ENCODE results near the gene STAG2. TPM values are rescaled to one million over a fixed set of nuclear protein-coding genes. Genes with fewer than 3 reads are reported as not detected.

Gene STAG2
- polyA plus RNA-seq, 6 donors from 2014 or later: 53.6 to 73.5 (median 61.9) TPM

- Mint-ChIP-seq H3K4me3 (peak overlapping the region in 2 of 8 donors; percentile 0 to 2), H3K36me3 (no peaks in the 10 kb centered on the region), H3K9me3 (no peaks in the 10 kb centered on the region), H3K4me1 (peaks cover 21 to 51% (median 33%) of the 10 kb centered on the region in 3 donors), H3K27ac (peak overlapping the region in 2 of 6 donors; percentile 18 to 35), H3K27me3 (no peaks in the 10 kb centered on the region)
- no peak for ATAC-seq (ENCODE audit: low read depth in 2 of 2)
- no peak for DNase-seq
These were observed 27.1 kb downstream of the STAG2 start for GRCh38 chrX:123988423-123989111.

- ATAC-seq (ENCODE audit: low read depth in 2 of 2) (no peak), DNase-seq (no peak)
- no peak overlapping the region for H3K4me3 Mint-ChIP-seq
- no peaks in the 10 kb centered on the region for H3K9me3 Mint-ChIP-seq
- no peaks in the 10 kb centered on the region for H3K36me3 Mint-ChIP-seq
- H3K4me1 Mint-ChIP-seq: peaks cover 21 to 50% (median 33%) of the 10 kb centered on the region in 3 donors
- H3K27ac Mint-ChIP-seq: peak overlapping the region in 1 of 6 donors; percentile 35
- no peaks in the 10 kb centered on the region for H3K27me3 Mint-ChIP-seq
These were observed 27.7 kb downstream of the STAG2 start for GRCh38 chrX:123989235-123989634.

DNA sequence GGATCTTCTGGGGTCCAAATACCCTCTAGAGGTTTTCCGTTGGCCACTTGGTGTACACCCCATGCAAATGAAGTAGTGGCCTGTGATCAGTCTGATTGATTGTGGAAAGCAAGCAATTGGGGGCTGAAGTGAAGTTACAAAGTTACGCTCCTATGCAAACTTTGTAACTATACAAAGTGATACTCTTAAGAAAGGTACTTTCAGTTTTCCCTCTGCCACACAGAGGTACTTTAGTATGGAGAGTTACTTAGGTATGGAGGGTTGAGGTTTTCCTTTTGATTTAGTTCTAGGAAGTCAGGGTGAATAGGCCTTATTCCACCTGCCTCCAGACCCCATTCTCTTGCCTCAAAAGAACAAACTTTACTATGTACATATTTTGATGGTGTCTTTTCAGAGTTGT is 28.7 kb downstream of the STAG2 start:
- peaks cover 28 to 55% (median 40%) of the 10 kb centered on the region in 3 donors for H3K4me1 Mint-ChIP-seq
- no peaks in the 10 kb centered on the region for H3K36me3 Mint-ChIP-seq

GRCh38 chrX:123990602-123991001 is 29.1 kb downstream of the STAG2 start:
- no peaks in the 10 kb centered on the region for H3K36me3 Mint-ChIP-seq
- DNase-seq: no peak
- no peaks in the 10 kb centered on the region for H3K9me3 Mint-ChIP-seq
- H3K4me1 Mint-ChIP-seq: peaks cover 25 to 53% (median 36%) of the 10 kb centered on the region in 3 donors
- no peak for ATAC-seq (ENCODE audit: low read depth in 2 of 2)
- H3K27me3 Mint-ChIP-seq: no peaks in the 10 kb centered on the region
- H3K4me3 Mint-ChIP-seq: peak overlapping the region in 1 of 8 donors; percentile 58
- H3K27ac Mint-ChIP-seq: peak overlapping the region in 3 of 6 donors; percentile 65 to 71 (median 67)

More for the DNA sequence above, 28.7 kb downstream of the STAG2 start:
- DNase-seq (no peak), ATAC-seq (ENCODE audit: low read depth in 2 of 2) (no peak)
- Mint-ChIP-seq H3K27ac (peak overlapping the region in 2 of 6 donors; percentile 65 to 67), H3K9me3 (no peaks in the 10 kb centered on the region), H3K4me3 (peak overlapping the region in 1 of 8 donors; percentile 58), H3K27me3 (no peaks in the 10 kb centered on the region)

DNA sequence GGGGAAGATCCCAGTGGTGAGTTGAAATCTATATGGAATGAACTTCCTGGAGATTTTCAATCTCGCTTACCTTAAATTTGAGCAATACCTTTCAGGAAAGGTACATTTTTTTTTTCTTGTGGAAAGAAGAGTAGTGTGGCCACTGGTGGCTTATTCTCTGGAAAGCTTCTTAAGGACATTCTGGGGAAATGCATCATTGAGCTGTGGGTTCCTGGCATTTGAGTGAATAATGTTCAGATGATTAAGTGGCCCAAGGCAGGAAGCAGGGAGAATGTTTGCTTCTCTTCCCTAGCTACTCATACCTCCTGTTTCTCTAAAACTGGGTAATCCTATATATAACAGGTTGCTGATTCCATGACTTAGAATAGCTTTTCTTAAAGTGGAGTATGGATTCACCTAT is 31.8 kb downstream of the STAG2 start:
- Mint-ChIP-seq H3K27ac (peak overlapping the region in 2 of 6 donors; percentile 49 to 65), H3K9me3 (peaks cover 0 to under 1% (median 0%) of the 10 kb centered on the region in 7 donors), H3K27me3 (no peaks in the 10 kb centered on the region), H3K36me3 (no peaks in the 10 kb centered on the region), H3K4me1 (peaks cover 21 to 39% (median 30%) of the 10 kb centered on the region in 3 donors), H3K4me3 (no peak overlapping the region)
- ATAC-seq (ENCODE audit: low read depth in 2 of 2) (no peak), DNase-seq (no peak)

DNA sequence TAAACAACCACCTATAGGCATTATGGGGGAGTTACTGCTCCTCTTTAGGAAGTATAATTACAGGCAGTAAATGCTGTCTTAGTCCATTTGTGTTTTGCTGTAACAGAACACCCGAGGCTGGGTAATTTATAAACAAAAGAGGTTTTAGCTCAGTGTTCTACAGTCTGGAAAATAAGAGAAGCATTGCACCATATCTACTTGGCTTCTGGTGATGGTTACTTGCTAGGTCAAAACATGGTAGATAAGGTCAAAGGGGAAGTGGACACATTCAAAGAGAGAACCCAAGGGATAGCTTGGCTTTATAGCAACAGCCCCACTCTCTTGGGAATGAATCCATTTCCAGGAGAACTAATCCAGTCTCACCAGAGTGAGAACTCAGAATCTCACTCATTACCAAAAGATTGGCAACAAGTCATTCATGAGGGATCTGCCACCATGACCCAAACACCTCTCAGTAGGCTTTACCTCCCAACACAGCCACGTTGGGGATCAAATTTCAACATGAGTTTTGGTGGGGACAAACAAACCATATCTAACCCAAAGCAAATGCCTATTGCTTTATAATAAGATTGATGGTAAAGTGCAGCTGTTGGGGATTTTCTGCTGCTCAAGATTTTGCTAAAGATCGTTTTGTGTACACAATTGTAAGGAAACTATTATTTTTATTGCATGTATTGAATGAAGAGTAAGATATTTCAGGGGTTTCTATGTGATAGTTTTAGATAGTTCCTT is 32.6 kb downstream of the STAG2 start:
- Mint-ChIP-seq H3K36me3 (no peaks in the 10 kb centered on the region), H3K27ac (peak overlapping the region in 5 of 6 donors; percentile 15 to 88 (median 31)), H3K4me3 (peak overlapping the region in 1 of 8 donors; percentile 0), H3K27me3 (no peaks in the 10 kb centered on the region), H3K9me3 (peaks cover 0 to 2% (median 0%) of the 10 kb centered on the region in 7 donors), H3K4me1 (peaks cover 18 to 34% (median 24%) of the 10 kb centered on the region in 3 donors)
- ATAC-seq (ENCODE audit: low read depth in 2 of 2) (peak in 1 of 2 donors; percentile 10), DNase-seq (no peak)

DNA sequence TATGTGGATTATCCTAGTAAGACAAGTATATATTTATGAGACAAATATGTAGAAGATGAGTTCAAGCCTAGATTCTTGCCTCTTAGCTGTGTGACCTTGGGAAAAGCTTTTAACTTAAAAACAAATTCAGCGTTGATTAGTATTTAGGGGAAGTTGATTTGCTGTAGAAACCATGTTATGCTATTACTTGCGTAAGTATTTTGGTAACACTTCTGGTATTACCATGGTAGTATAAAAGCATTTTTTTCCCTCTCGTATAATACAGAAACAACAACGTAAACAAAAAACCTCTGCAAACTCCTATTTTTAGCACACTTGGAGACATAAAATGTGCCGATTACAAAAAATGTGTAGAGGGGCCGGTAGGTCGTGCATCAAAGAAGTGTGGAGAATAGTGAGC is 33.2 kb downstream of the STAG2 start:
- Mint-ChIP-seq H3K27ac (peak overlapping the region in 5 of 6 donors; percentile 0 to 92 (median 41)), H3K36me3 (no peaks in the 10 kb centered on the region), H3K4me3 (peak overlapping the region in 1 of 8 donors; percentile 69), H3K9me3 (peaks cover 0 to 2% (median 0%) of the 10 kb centered on the region in 7 donors), H3K4me1 (peaks cover 21 to 34% (median 28%) of the 10 kb centered on the region in 3 donors), H3K27me3 (no peaks in the 10 kb centered on the region)
- DNase-seq (no peak), ATAC-seq (ENCODE audit: low read depth in 2 of 2) (peak; percentile 56 to 68)

- Mint-ChIP-seq H3K4me3 (peak overlapping the region in 1 of 8 donors; percentile 59), H3K9me3 (peaks cover 0 to 4% (median 0%) of the 10 kb centered on the region in 7 donors), H3K4me1 (peaks cover 16 to 25% (median 23%) of the 10 kb centered on the region in 3 donors), H3K27ac (no peak overlapping the region), H3K36me3 (no peaks in the 10 kb centered on the region), H3K27me3 (no peaks in the 10 kb centered on the region)
- DNase-seq: no peak
- no peak for ATAC-seq (ENCODE audit: low read depth in 2 of 2)
These were observed 40.1 kb downstream of the STAG2 start for GRCh38 chrX:124001581-124001980.

GRCh38 chrX:124005228-124005627 is 43.7 kb downstream of the STAG2 start:
- Mint-ChIP-seq H3K27ac (peak overlapping the region in 3 of 6 donors; percentile 0 to 83 (median 2)), H3K27me3 (no peaks in the 10 kb centered on the region), H3K36me3 (peaks cover 0 to 8% of the 10 kb centered on the region in 2 donors), H3K9me3 (peaks cover 0 to 1% (median 0%) of the 10 kb centered on the region in 7 donors), H3K4me3 (peak overlapping the region in 3 of 8 donors; percentile 2 to 16 (median 3)), H3K4me1 (peaks cover 28 to 36% (median 34%) of the 10 kb centered on the region in 3 donors)
- ATAC-seq (ENCODE audit: low read depth in 2 of 2): peak; percentile 74 to 83
- peak; percentile 6 for DNase-seq

DNA sequence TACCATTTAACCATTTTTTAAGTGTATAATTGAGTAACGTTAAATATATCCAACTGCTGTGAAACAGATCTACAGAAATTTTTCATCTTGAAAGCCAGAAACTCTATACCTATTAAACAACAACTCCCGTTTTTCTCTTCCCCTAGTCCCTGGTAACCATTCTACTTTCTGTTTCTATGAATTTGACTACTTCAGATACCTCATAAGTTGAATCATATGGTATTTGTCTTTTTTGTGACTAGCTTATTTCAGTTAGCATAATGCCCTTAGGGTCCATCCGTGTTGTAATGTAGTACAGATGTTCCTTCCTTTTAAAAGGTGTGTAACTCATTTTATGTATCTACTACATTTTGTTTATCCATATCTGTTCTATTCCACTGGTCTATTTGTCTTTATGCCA is 48.7 kb downstream of the STAG2 start:
- Mint-ChIP-seq H3K9me3 (peaks cover 0 to 3% (median 0%) of the 10 kb centered on the region in 7 donors), H3K4me1 (peaks cover 37 to 51% (median 49%) of the 10 kb centered on the region in 3 donors), H3K27me3 (no peaks in the 10 kb centered on the region), H3K27ac (peak overlapping the region in 3 of 6 donors; percentile 62 to 93 (median 76)), H3K4me3 (peak overlapping the region in 1 of 8 donors; percentile 7), H3K36me3 (peaks cover 0 to 8% of the 10 kb centered on the region in 2 donors)
- DNase-seq: no peak
- peak in 1 of 2 donors; percentile 39 for ATAC-seq (ENCODE audit: low read depth in 2 of 2)

- H3K27me3 Mint-ChIP-seq: no peaks in the 10 kb centered on the region
- H3K27ac Mint-ChIP-seq: peak overlapping the region in 3 of 6 donors; percentile 38 to 76 (median 62)
- peaks cover 34 to 48% (median 47%) of the 10 kb centered on the region in 3 donors for H3K4me1 Mint-ChIP-seq
- H3K9me3 Mint-ChIP-seq: peaks cover 0 to 3% (median 0%) of the 10 kb centered on the region in 7 donors
- H3K4me3 Mint-ChIP-seq: no peak overlapping the region
- no peak for ATAC-seq (ENCODE audit: low read depth in 2 of 2)
- peaks cover 0 to 8% of the 10 kb centered on the region in 2 donors for H3K36me3 Mint-ChIP-seq
- no peak for DNase-seq
These were observed 49.1 kb downstream of the STAG2 start for GRCh38 chrX:124010566-124010965.

GRCh38 chrX:124015721-124016120 is 54.2 kb downstream of the STAG2 start:
- Mint-ChIP-seq H3K4me3 (peak overlapping the region in 2 of 8 donors; percentile 20 to 29), H3K4me1 (peaks cover 19 to 45% (median 32%) of the 10 kb centered on the region in 3 donors), H3K9me3 (peaks cover 0 to 3% (median 0%) of the 10 kb centered on the region in 7 donors), H3K27ac (peak overlapping the region in 1 of 6 donors; percentile 39), H3K36me3 (no peaks in the 10 kb centered on the region), H3K27me3 (no peaks in the 10 kb centered on the region)
- no peak for DNase-seq
- no peak for ATAC-seq (ENCODE audit: low read depth in 2 of 2)

- H3K9me3 Mint-ChIP-seq: no peaks in the 10 kb centered on the region
- peak overlapping the region in 3 of 6 donors; percentile 47 to 73 (median 68) for H3K27ac Mint-ChIP-seq
- H3K36me3 Mint-ChIP-seq: no peaks in the 10 kb centered on the region
- H3K4me1 Mint-ChIP-seq: peaks cover 16 to 42% (median 26%) of the 10 kb centered on the region in 3 donors
- no peaks in the 10 kb centered on the region for H3K27me3 Mint-ChIP-seq
- DNase-seq: no peak
- H3K4me3 Mint-ChIP-seq: peak overlapping the region in 1 of 8 donors; percentile 25
- ATAC-seq (ENCODE audit: low read depth in 2 of 2): no peak
These were observed 55.3 kb downstream of the STAG2 start for GRCh38 chrX:124016825-124017224.

Data from naive B cell (primary cell).